ENCODE measurements around the gene KRTAP5-5.
"Not testable (repeated sequence)": the region's sequence is repeated elsewhere in the genome, so short reads cannot be mapped to it uniquely, and the experiment has no call there.

Gene KRTAP5-5

GRCh38 chr11:1641096-1641495 is 11.5 kb downstream of the KRTAP5-5 start:
- DNase-seq (ENCODE audit: low read depth in 2 of 2), result no peak

DNA sequence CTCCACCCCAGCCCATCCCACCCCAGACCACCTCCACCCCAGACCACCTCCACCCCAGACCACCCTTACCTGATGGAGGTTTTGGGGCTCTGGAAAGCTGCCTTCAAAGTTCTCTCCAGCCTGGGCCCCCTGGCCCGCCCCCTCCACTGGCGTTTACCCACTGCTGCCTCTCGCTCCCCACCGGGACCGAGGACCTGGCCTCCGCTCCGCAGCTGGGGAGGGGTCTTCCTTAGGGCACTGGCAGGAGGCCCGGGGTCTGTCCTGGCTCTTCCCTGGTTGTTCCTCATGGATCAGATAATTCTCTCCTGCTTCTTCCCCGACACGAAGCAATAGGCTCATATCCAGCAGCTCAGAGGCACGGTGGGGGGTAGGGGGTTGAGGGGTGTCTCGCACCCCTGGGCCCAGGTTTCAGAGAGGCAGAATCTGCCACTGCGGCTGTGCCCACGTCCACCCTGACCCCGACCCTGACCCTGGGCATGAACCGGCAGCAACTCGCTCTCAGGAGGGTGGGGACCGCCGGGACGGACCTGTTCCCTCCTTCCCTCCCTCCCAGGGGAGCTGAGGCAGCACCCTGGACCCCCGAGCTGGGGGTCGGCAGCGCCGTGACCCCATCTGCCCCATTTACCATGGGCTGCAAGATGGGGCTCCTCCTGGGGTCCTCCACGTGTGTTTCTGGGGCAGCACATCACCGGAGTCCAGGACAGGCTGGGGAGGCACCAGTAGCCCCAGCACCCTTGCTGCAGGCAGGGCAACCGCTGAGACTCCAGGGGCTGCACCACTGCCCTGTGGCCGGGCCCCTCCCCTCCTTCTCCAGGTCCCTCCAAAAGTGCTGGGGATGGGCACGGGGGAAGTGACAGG is 12.9 kb downstream of the KRTAP5-5 start:
- DNase-seq (ENCODE audit: low read depth in 2 of 2), result no peak

GRCh38 chr11:1643146-1643690 is 13.6 kb downstream of the KRTAP5-5 start:
- no peak for DNase-seq (ENCODE audit: low read depth in 2 of 2)

DNA sequence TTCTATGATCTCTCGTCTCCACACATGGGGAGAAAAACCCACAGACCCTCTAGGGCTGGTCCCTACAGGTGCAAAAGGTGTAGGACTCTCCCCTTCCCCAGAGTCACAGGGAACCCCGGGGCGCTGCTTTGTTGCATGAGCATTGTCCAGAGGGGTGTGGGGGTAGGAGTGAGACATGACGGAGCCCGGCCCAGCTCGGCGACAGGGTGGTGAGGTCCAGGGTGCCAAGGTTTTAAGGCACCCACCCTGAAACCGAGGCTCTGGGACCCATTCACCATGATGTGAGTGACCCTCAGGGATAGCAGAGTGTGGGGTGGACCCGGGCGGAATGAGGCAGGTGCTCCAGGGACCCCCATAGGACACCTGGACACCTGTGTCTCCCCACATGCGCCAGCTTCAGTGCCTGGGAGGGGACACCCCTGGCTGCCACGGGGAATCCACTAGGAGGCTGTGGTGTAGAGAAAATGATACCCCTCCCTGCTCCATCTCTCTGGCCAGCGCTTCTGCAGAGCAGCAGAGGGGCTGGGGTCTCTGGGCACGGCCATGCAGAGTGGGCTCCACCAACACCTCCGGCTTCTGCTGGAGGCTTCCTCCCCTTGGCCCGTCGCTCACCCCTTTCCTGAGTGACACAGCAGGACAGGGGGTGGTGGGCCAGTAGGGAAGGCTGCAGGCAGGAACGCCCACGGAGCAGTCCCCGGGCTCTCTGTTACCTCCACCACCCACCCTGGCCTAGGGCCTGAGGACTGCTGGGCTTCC is 15.2 kb downstream of the KRTAP5-5 start:
- no peak for DNase-seq (ENCODE audit: low read depth in 2 of 2)

DNA sequence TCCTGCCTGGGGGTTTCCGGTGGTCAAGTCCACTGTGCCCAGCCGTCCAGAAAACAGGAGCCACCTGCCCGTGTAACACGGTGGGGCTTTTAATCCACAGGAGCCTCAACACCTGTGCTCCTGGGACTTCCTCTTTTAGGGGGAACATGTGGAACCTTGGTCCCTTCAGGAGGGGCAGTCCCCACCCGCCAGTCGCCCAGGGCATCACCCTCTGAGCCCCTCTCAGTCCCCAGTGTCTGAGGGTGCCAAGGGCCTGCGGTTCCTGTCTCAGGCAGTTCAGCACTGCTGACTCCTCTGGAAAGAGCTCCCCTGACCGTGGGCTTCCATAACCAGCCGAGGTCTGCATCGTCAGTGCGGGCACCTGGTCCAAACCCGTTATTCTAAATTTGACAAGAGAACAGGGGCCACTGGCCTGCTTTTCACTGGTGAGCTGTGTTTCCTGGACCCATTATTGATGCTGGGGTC is 15.8 kb downstream of the KRTAP5-5 start:
- DNase-seq (ENCODE audit: low read depth in 2 of 2), result no peak

- not testable (repeated sequence) for DNase-seq (ENCODE audit: low read depth in 2 of 2)
These were observed 17.0 kb downstream of the KRTAP5-5 start for GRCh38 chr11:1646540-1646939.

DNA sequence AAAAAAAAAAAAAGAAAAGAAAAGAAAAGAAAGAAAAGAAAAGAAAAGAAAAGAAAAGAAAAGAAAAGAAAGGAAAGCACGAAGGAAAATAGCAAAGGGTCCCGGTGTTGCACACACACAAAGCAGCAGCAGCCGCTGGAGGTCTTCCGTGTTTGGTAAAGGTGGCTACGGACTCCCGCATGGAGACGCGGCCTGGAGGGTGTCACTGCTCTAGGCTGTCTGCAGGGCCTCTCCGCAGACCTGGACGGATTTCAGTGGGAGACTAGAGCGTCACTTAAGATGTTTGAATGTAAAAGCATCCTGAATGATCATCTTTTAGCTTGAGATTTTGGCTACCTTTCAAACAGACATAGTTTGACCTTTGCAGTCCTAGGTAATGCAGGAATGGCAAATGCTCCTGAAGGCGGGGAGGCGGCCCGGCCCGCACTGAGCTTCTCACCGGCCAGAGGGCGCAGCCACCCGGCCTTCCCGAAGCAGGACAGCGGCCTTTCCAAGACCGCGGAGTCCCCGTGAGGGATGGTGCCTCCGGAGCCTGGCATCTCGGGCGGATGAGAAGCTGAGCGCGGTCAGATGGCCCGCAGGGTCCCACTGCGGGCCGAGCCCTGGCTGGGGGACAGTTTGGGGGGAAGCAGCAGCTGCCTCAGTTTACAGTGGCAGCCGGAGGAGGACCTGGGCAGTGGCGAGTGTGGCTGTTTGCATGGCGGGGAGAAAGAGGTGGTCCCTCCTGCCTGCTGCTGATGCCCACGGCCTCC is 18.5 kb downstream of the KRTAP5-5 start:
- DNase-seq (ENCODE audit: low read depth in 2 of 2), result no peak

DNA sequence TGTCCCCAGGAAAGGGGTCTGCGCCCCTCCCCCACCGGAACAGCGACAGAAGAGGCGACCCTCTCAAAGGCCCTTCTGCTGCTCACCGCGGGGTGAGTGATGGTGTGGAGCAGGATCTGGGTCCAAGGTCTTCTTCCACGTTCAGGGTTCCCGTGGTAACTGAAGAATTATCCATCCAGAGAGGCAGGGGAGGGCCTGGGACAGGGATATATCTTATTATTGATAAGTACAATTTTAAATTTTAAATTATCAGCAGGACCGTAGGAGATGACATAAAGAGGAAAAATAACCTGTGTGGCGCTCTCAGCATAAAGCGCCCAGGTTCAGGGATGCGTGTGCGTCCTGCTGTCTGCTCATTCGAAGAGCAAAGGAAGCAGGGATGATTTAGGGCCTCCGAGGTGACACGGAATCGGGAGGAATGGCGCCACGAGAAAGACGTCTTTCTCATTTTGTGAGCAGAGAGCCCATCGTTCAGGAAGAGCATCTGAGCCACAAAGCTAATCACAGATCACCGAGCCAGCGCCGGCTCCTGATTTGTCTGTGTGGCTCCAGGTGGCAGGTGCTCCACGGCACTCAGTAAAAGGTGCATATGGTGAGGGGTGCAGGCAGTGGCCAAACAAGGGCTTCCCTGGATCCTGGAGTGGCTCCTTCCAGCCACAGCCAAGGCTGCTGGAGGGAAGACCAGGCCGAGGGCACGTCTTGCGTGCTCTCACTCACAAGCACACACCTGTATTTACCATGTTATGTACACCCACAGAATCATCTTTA is 19.3 kb downstream of the KRTAP5-5 start:
- no peak for DNase-seq (ENCODE audit: low read depth in 2 of 2)

GRCh38 chr11:1650034-1650917 is 20.7 kb downstream of the KRTAP5-5 start:
- DNase-seq (ENCODE audit: low read depth in 2 of 2), result no peak

DNA sequence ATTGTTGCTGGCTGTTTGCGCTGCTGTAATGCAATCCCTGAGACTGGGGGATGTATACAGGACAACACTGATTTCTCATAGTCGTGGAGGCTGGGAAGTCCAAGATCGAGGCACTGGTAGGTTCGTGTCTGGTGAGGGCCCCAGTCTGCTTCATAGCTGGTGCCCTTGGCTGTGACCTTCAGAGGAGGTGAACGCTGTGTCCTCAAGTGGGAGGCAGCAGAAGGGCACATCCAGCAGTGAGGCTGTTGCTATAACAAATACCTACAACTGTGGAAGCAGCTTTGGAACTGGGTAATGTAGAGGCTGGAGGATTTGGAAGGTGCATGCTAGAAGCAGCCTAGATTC is 21.3 kb downstream of the KRTAP5-5 start:
- DNase-seq (ENCODE audit: low read depth in 2 of 2), result no peak

GRCh38 chr11:1651411-1651980 is 21.9 kb downstream of the KRTAP5-5 start:
- DNase-seq (ENCODE audit: low read depth in 2 of 2), result no peak

DNA sequence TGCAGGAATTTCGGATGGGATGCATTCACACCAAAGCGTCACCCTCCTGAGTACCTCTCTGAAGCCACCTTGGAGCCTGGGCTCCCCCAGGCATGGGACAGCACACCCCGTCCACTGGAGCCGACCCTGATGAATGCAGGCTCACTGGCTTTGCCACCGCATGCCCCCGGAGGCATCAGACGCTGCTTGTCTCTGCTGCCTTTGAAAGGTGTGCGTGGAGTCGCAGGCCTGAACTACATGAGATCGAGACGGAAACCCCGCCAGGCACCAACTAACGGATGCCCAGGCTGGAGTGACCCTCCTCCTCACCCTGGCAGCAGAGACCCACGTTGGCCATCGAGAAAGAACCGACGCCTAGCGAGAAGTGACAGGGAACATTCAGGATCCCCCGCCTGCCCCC is 22.5 kb downstream of the KRTAP5-5 start:
- no peak for DNase-seq (ENCODE audit: low read depth in 2 of 2)

GRCh38 chr11:1652442-1652770 is 22.8 kb downstream of the KRTAP5-5 start:
- DNase-seq (ENCODE audit: low read depth in 2 of 2), result no peak

GRCh38 chr11:1652771-1653540 is 23.4 kb downstream of the KRTAP5-5 start:
- DNase-seq (ENCODE audit: low read depth in 2 of 2), result peak; percentile 62 to 68

GRCh38 chr11:1653541-1654387 is 24.2 kb downstream of the KRTAP5-5 start:
- DNase-seq (ENCODE audit: low read depth in 2 of 2), result no peak

GRCh38 chr11:1654388-1655167 is 25.0 kb downstream of the KRTAP5-5 start:
- no peak for DNase-seq (ENCODE audit: low read depth in 2 of 2)

Data from stimulated activated CD8-positive, alpha-beta memory T cell treated with anti-CD3 and anti-CD28 coated beads, Interleukin-7, amount 100 ng/mL, for 1 hour (primary cell).